Sigmoid colon (tissue), 7 donors: Measurements from ENCODE around the gene TKT. TPM values are rescaled to one million over a fixed set of nuclear protein-coding genes. Genes with fewer than 3 reads are reported as not detected.
A peak's percentile ranks its signal among the peaks of the same experiment; 100 is the strongest.

Source experiments
- DNase-seq: peaks from one replicate; pipeline ENCODE4 v3.0.0-alpha.2; 2019
- H3K27ac ChIP-seq, 4 donors: fragments of 200-600 bp; sonication (generic); one replicate each; pipeline ENCODE4 v1.5.1; 2016 to 2019; ENCODE audit warnings: mild to moderate bottlenecking in 1 of 4
- H3K27me3 ChIP-seq, 3 donors: fragments of 200-600 bp; sonication (generic); one replicate each; pipeline ENCODE4 v1.5.1; 2019; ENCODE audit warnings: mild to moderate bottlenecking in 1 of 3
- H3K36me3 ChIP-seq, 4 donors: fragments of 200-600 bp; sonication (generic); one replicate each; pipeline ENCODE4 v1.5.1; 2016 to 2019
- H3K4me1 ChIP-seq, 4 donors: fragments of 200-600 bp; sonication (generic); one replicate each; pipeline ENCODE4 v1.5.1; 2017 to 2019
- H3K4me3 ChIP-seq, 4 donors: fragments of 200-600 bp; sonication (generic); one replicate each; pipeline ENCODE4 v1.5.1; 2017 to 2019; ENCODE audit warnings: mild to moderate bottlenecking in 2 of 4, moderate library complexity in 1 of 4
- H3K9me3 ChIP-seq, 4 donors: fragments of 200-600 bp in 3 of 4; sonication (generic) in 3 of 4; one replicate each; pipeline versions ENCODE4 v1.5.1 to v1.6.1; 2013 to 2019
- CTCF ChIP-seq, 4 experiments: fragments of 450-650 bp in 3 of 4; fragments of 200-600 bp in 1 of 4; IDR thresholded peaks; one replicate each; pipeline ENCODE4 v1.5.1; 2016 to 2019; ENCODE audit warnings: antibody characterized with exemption in 4 of 4, mild to moderate bottlenecking in 3 of 4, moderate library complexity in 2 of 4
- EP300 ChIP-seq, 4 donors: sonication (generic); formaldehyde crosslinking; IDR thresholded peaks; one replicate each; pipeline ENCODE4 v1.6.1; 2017; ENCODE audit warnings: antibody characterized with exemption in 4 of 4
- POLR2A ChIP-seq, 2 donors: fragments of 450-650 bp; IDR thresholded peaks; one replicate each; pipeline ENCODE4 v1.6.1; 2016; ENCODE audit warnings: antibody characterized with exemption in 2 of 2, mild to moderate bottlenecking in 2 of 2, moderate library complexity in 2 of 2
- POLR2AphosphoS5 ChIP-seq, 4 donors: sonication (generic); formaldehyde crosslinking; IDR thresholded peaks; one replicate each; pipeline ENCODE4 v1.6.1; 2017; ENCODE audit warnings: antibody characterized with exemption in 4 of 4
- WGBS, 2 donors: extraction: QIAGEN DNeasy Blood & Tissue Kit; methylation state at CpG; one replicate each; pipeline ENCODE4 v1.1.7; 2013; 5-methylcytosine and 5-hydroxymethylcytosine counted together
- intact Hi-C: fragments of 100-400 bp; cut with DNase I; formaldehyde crosslinking; loops from one replicate; pipeline ENCODE4 v1.15.1; 2023
- polyA plus RNA-seq, 3 donors: library from polyadenylated mRNA; stranded (reverse); fragments of 200-250 nt; gene quantifications; one replicate each; pipeline ENCODE4 v1.2.3, GENCODE V29; 2013
- total RNA-seq, 4 donors: library from RNA; depleted of rRNA; stranded (reverse); fragments of >200 nt; gene quantifications; one replicate each; pipeline ENCODE4 v1.1.0, GENCODE V29; 2016
- donor health status: healthy with polysubstance abuse.
- donor health status: Bipolar disorder and iron deficiency.
- donor health status: healthy.

Gene TKT
- total and polyA plus RNA-seq, 7 donors: 88.9 to 305 (median 184) TPM

- Histone ChIP-seq H3K4me3 (no peak overlapping the region), H3K9me3 (no peaks in the 10 kb centered on the region), H3K36me3 (no peaks in the 10 kb centered on the region), H3K4me1 (peaks cover 0 to 83% (median 69%) of the 10 kb centered on the region in 4 donors), H3K27ac (no peak overlapping the region), H3K27me3 (no peaks in the 10 kb centered on the region)
- DNase-seq: no peak
- TF ChIP-seq EP300 (IDR thresholded peaks at IDR 0.05) (no peak), POLR2A (IDR thresholded peaks at IDR 0.05) (no peak), POLR2AphosphoS5 (IDR thresholded peaks at IDR 0.05) (no peak), CTCF (IDR thresholded peaks at IDR 0.05) (no peak)
- intact Hi-C loops: no loop called here
- 73 to 81% methylated on average over 2 of the region's 2 CpGs for WGBS, 2 donors
Measured at GRCh38 chr3:53247619-53248018, 8.2 kb downstream of the TKT start.

- TF ChIP-seq POLR2AphosphoS5 (IDR thresholded peaks at IDR 0.05) (no peak), CTCF (IDR thresholded peaks at IDR 0.05) (no peak), EP300 (IDR thresholded peaks at IDR 0.05) (no peak), POLR2A (IDR thresholded peaks at IDR 0.05) (no peak)
- Histone ChIP-seq H3K9me3 (no peaks in the 10 kb centered on the region), H3K27me3 (no peaks in the 10 kb centered on the region), H3K27ac (peak overlapping the region in 1 of 4 donors; percentile 29), H3K36me3 (peaks cover 26 to 30% (median 29%) of the 10 kb centered on the region in 4 donors), H3K4me3 (no peak overlapping the region), H3K4me1 (peaks cover 0 to 80% (median 45%) of the 10 kb centered on the region in 4 donors)
- intact Hi-C loops: no loop called here
- WGBS, 2 donors: 88 to 92% methylated on average over 8 of the region's 8 CpGs
- DNase-seq: no peak
Measured at GRCh38 chr3:53244271-53244670, 11.6 kb downstream of the TKT start.

- H3K4me1 ChIP-seq: peaks cover 0 to 80% (median 47%) of the 10 kb centered on the region in 4 donors
- H3K27ac ChIP-seq: peak overlapping the region in 1 of 4 donors; percentile 29
- 85 to 92% methylated on average over 8 of the region's 8 CpGs for WGBS, 2 donors
- intact Hi-C loops: no loop called here
- no peaks in the 10 kb centered on the region for H3K9me3 ChIP-seq
- H3K36me3 ChIP-seq: peaks cover 29 to 35% (median 33%) of the 10 kb centered on the region in 4 donors
- no peak for DNase-seq
- no peak overlapping the region for H3K4me3 ChIP-seq
- no peaks in the 10 kb centered on the region for H3K27me3 ChIP-seq
- TF ChIP-seq POLR2A (IDR thresholded peaks at IDR 0.05): no peak
- no peak for TF ChIP-seq CTCF (IDR thresholded peaks at IDR 0.05)
- no peak for TF ChIP-seq POLR2AphosphoS5 (IDR thresholded peaks at IDR 0.05)
- TF ChIP-seq EP300 (IDR thresholded peaks at IDR 0.05): no peak
Measured at GRCh38 chr3:53243785-53244184, 12.0 kb downstream of the TKT start.

GRCh38 chr3:53243165-53243564, 12.7 kb downstream of the TKT start:
- H3K4me1 ChIP-seq: peaks cover 0 to 80% (median 50%) of the 10 kb centered on the region in 4 donors
- no peaks in the 10 kb centered on the region for H3K9me3 ChIP-seq
- TF ChIP-seq POLR2AphosphoS5 (IDR thresholded peaks at IDR 0.05): no peak
- no peak for TF ChIP-seq EP300 (IDR thresholded peaks at IDR 0.05)
- TF ChIP-seq POLR2A (IDR thresholded peaks at IDR 0.05): no peak
- no peak for TF ChIP-seq CTCF (IDR thresholded peaks at IDR 0.05)
- H3K4me3 ChIP-seq: no peak overlapping the region
- H3K27ac ChIP-seq: peak overlapping the region in 3 of 4 donors; percentile 5 to 43 (median 29)
- H3K27me3 ChIP-seq: no peaks in the 10 kb centered on the region
- WGBS, 2 donors: 53 to 74% methylated on average over 14 of the region's 14 CpGs
- intact Hi-C loops: no loop called here
- peaks cover 36 to 40% (median 38%) of the 10 kb centered on the region in 4 donors for H3K36me3 ChIP-seq
- no peak for DNase-seq

GRCh38 chr3:53242642-53243041, 13.2 kb downstream of the TKT start:
- peaks cover 0 to 80% (median 52%) of the 10 kb centered on the region in 4 donors for H3K4me1 ChIP-seq
- no peak for TF ChIP-seq EP300 (IDR thresholded peaks at IDR 0.05)
- TF ChIP-seq POLR2A (IDR thresholded peaks at IDR 0.05): no peak
- no peak for TF ChIP-seq POLR2AphosphoS5 (IDR thresholded peaks at IDR 0.05)
- TF ChIP-seq CTCF (IDR thresholded peaks at IDR 0.05): no peak

More at GRCh38 chr3:53242642-53243041, 13.2 kb downstream of the TKT start:
- no peak for DNase-seq
- Histone ChIP-seq H3K27ac (peak overlapping the region in 3 of 4 donors; percentile 5 to 43 (median 29)), H3K9me3 (no peaks in the 10 kb centered on the region), H3K27me3 (no peaks in the 10 kb centered on the region), H3K4me3 (no peak overlapping the region), H3K36me3 (peaks cover 36 to 45% (median 41%) of the 10 kb centered on the region in 4 donors)
- intact Hi-C loops: no loop called here
- whole genome bisulfite sequencing, 2 donors: 78 to 87% methylated on average over 4 of the region's 4 CpGs
